ENCODE results near the gene CRACR2A. TPM values are rescaled to one million over a fixed set of nuclear protein-coding genes. Genes with fewer than 3 reads are reported as not detected.

The CRACR2A gene
- total and polyA plus RNA-seq, 5 donors from 2014 or later, result 8.2 to 42.9 (median 12.0) TPM

DNA sequence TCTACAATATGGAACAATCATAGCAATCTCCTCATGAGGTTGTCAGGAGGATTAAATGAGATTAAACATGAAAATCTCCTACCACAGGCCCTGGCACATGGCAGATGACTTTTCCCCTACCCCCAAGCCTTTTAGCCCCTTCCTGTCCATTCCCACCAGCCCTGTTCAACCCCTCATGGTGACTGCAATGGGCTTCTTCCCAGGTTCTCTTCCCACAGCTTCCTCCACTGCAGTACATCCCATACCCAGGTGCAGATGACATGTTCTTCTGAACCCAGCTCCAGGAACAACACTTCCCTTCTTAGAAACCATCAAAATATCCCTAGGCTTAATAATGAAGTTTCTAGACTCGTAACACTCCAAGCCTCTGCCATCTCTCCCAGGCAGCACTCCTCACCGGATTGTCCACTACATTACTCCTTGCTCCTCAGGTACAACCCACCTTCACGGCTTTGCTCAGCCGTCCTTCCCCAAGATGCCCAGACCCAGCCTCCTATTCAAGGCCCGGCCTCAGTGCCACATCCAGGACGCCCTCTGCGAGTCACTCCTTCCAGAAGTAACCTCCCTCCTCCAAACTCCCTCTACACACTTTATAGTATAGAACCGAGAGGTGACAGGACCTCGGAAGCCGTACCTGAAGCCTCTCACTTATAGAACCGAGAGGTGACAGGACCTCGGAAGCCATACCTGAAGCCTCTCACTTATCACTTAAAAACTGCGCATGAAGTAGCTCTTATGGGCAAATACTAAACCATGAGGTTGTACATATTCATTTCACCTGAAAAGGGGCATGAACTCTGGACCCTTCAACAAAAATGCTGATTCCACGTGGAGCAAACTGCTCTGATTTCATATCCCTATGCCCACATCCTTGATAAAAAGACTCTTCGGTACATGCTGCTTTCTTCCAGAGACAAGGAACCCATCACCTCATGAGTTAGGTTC is 1.5 kb downstream of the CRACR2A start:
- H3K4me1 ChIP-seq (ENCODE audit: control insufficient read depth, insufficient read depth, low read length, poor library complexity, severe bottlenecking), result peaks cover 66% of the 10 kb centered on the region
- H3K27ac ChIP-seq (ENCODE audit: insufficient read depth, low read length, poor library complexity, severe bottlenecking), result peak overlapping the region; percentile 93
- peaks cover 0 to 4% (median 0%) of the 10 kb centered on the region in 7 donors for H3K9me3 Mint-ChIP-seq
- no peaks in the 10 kb centered on the region for H3K27me3 Mint-ChIP-seq
- no peaks in the 10 kb centered on the region for H3K9me3 ChIP-seq (ENCODE audit: control insufficient read depth in 2 of 2, low read length in 2 of 2)
- H3K4me3 Mint-ChIP-seq, result peak overlapping the region; percentile 64 to 95 (median 90)
- H3K4me1 Mint-ChIP-seq, result peaks cover 27 to 75% (median 51%) of the 10 kb centered on the region in 4 donors
- DNase-seq (peak in 1 of 3 donors; percentile 16), ATAC-seq (ENCODE audit: low read depth in 2 of 2) (no peak)
- H3K27ac Mint-ChIP-seq, result peak overlapping the region; percentile 94 to 100 (median 98)
- H3K27me3 ChIP-seq (ENCODE audit: control insufficient read depth, insufficient read depth, low read length), result no peaks in the 10 kb centered on the region
- peaks cover 6% of the 10 kb centered on the region for H3K36me3 ChIP-seq (ENCODE audit: control insufficient read depth, insufficient read depth, low read length)
- H3K36me3 Mint-ChIP-seq, result peaks cover 6% of the 10 kb centered on the region
- H3K4me3 ChIP-seq (ENCODE audit: low read depth, low read length), result peak overlapping the region; percentile 91

DNA sequence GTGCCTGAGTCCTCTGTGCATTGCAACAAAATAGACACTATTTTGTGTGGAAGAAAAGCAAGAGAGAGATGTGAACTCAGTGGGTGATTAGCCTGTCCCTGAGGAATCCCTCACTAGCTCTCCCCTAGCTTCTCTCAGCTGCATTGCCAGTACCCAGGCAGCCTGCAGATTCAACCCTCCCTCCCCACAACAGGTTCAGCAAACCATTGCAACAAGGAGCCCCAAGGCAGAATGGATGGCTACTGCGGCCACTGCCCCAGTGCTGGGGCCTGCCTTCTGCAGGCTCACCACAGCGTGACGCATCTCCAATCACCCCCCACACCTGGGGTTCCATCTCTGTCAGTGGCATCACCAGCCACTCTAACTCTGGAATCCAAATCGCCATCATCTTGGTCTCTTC is 2.3 kb downstream of the CRACR2A start:
- peak overlapping the region in 3 of 4 donors; percentile 64 to 95 (median 92) for H3K4me3 Mint-ChIP-seq
- Histone ChIP-seq H3K27me3 (ENCODE audit: control insufficient read depth, insufficient read depth, low read length) (no peaks in the 10 kb centered on the region), H3K4me1 (ENCODE audit: control insufficient read depth, insufficient read depth, low read length, poor library complexity, severe bottlenecking) (peaks cover 68% of the 10 kb centered on the region), H3K4me3 (ENCODE audit: low read depth, low read length) (no peak overlapping the region), H3K9me3 (ENCODE audit: control insufficient read depth in 2 of 2, low read length in 2 of 2) (no peaks in the 10 kb centered on the region), H3K27ac (ENCODE audit: insufficient read depth, low read length, poor library complexity, severe bottlenecking) (no peak overlapping the region), H3K36me3 (ENCODE audit: control insufficient read depth, insufficient read depth, low read length) (peaks cover 12% of the 10 kb centered on the region)
- H3K27me3 Mint-ChIP-seq, result no peaks in the 10 kb centered on the region
- H3K36me3 Mint-ChIP-seq, result peaks cover 10% of the 10 kb centered on the region
- peak overlapping the region; percentile 94 to 100 (median 98) for H3K27ac Mint-ChIP-seq
- no peak for ATAC-seq (ENCODE audit: low read depth in 2 of 2)
- peaks cover 27 to 80% (median 53%) of the 10 kb centered on the region in 4 donors for H3K4me1 Mint-ChIP-seq
- no peak for DNase-seq
- H3K9me3 Mint-ChIP-seq, result peaks cover 0 to 5% (median 0%) of the 10 kb centered on the region in 7 donors

DNA sequence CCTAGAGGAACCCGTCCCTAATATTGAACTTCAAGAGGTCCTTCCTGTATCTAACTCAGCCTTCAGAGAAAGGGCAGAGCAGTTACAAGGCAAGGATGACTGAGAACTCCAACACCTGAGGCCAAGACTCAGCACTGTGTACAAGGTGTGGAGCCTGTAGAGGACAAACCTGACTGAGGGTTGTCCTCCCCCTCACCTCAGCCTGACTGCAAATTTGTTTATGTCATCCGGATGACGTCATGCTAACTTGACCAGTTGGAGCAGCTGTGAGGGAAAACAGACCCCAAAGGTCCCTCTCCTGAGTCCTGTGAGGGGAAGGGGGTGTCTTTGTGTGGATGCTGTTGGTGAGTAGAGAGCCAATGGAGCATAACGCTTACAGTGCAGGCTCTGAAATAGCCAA is 4.3 kb downstream of the CRACR2A start:
- Mint-ChIP-seq H3K9me3 (peaks cover 0 to 5% (median 0%) of the 10 kb centered on the region in 7 donors), H3K4me3 (peak overlapping the region in 2 of 4 donors; percentile 44 to 81), H3K4me1 (peaks cover 31 to 82% (median 53%) of the 10 kb centered on the region in 4 donors), H3K36me3 (peaks cover 26% of the 10 kb centered on the region), H3K27me3 (no peaks in the 10 kb centered on the region), H3K27ac (peak overlapping the region in 1 of 3 donors; percentile 56)
- H3K36me3 ChIP-seq (ENCODE audit: control insufficient read depth, insufficient read depth, low read length), result peaks cover 13% of the 10 kb centered on the region
- H3K9me3 ChIP-seq (ENCODE audit: control insufficient read depth in 2 of 2, low read length in 2 of 2), result no peaks in the 10 kb centered on the region
- no peaks in the 10 kb centered on the region for H3K27me3 ChIP-seq (ENCODE audit: control insufficient read depth, insufficient read depth, low read length)
- peaks cover 57% of the 10 kb centered on the region for H3K4me1 ChIP-seq (ENCODE audit: control insufficient read depth, insufficient read depth, low read length, poor library complexity, severe bottlenecking)
- ATAC-seq (ENCODE audit: low read depth in 2 of 2), result no peak
- no peak overlapping the region for H3K4me3 ChIP-seq (ENCODE audit: low read depth, low read length)
- DNase-seq, result no peak
- no peak overlapping the region for H3K27ac ChIP-seq (ENCODE audit: insufficient read depth, low read length, poor library complexity, severe bottlenecking)

- Histone ChIP-seq H3K9me3 (ENCODE audit: control insufficient read depth in 2 of 2, low read length in 2 of 2) (no peaks in the 10 kb centered on the region), H3K4me1 (ENCODE audit: control insufficient read depth, insufficient read depth, low read length, poor library complexity, severe bottlenecking) (peaks cover 52% of the 10 kb centered on the region), H3K4me3 (ENCODE audit: low read depth, low read length) (no peak overlapping the region), H3K36me3 (ENCODE audit: control insufficient read depth, insufficient read depth, low read length) (peaks cover 14% of the 10 kb centered on the region), H3K27me3 (ENCODE audit: control insufficient read depth, insufficient read depth, low read length) (no peaks in the 10 kb centered on the region), H3K27ac (ENCODE audit: insufficient read depth, low read length, poor library complexity, severe bottlenecking) (peak overlapping the region; percentile 51)
- Mint-ChIP-seq H3K27me3 (no peaks in the 10 kb centered on the region), H3K9me3 (peaks cover 0 to 5% (median 0%) of the 10 kb centered on the region in 7 donors), H3K4me3 (peak overlapping the region in 3 of 4 donors; percentile 8 to 46 (median 31)), H3K4me1 (peaks cover 28 to 81% (median 50%) of the 10 kb centered on the region in 4 donors), H3K36me3 (peaks cover 28% of the 10 kb centered on the region), H3K27ac (peak overlapping the region; percentile 56 to 74 (median 65))
- no peak for ATAC-seq (ENCODE audit: low read depth in 2 of 2)
- DNase-seq, result no peak
Measured at GRCh38 chr12:3747976-3748619, 4.8 kb downstream of the CRACR2A start.

GRCh38 chr12:3747543-3747942 is 5.4 kb downstream of the CRACR2A start:
- H3K27me3 Mint-ChIP-seq, result no peaks in the 10 kb centered on the region
- peaks cover 18% of the 10 kb centered on the region for H3K36me3 ChIP-seq (ENCODE audit: control insufficient read depth, insufficient read depth, low read length)
- peaks cover 0 to 5% (median 0%) of the 10 kb centered on the region in 7 donors for H3K9me3 Mint-ChIP-seq
- H3K4me3 Mint-ChIP-seq, result peak overlapping the region in 3 of 4 donors; percentile 38 to 52 (median 50)
- peak overlapping the region; percentile 42 for H3K4me3 ChIP-seq (ENCODE audit: low read depth, low read length)
- peaks cover 49% of the 10 kb centered on the region for H3K4me1 ChIP-seq (ENCODE audit: control insufficient read depth, insufficient read depth, low read length, poor library complexity, severe bottlenecking)
- H3K9me3 ChIP-seq (ENCODE audit: control insufficient read depth in 2 of 2, low read length in 2 of 2), result no peaks in the 10 kb centered on the region
- DNase-seq, result peak in 1 of 3 donors; percentile 35
- peaks cover 28 to 83% (median 50%) of the 10 kb centered on the region in 4 donors for H3K4me1 Mint-ChIP-seq
- peak overlapping the region; percentile 51 for H3K27ac ChIP-seq (ENCODE audit: insufficient read depth, low read length, poor library complexity, severe bottlenecking)
- peak overlapping the region; percentile 27 to 56 (median 38) for H3K27ac Mint-ChIP-seq
- peaks cover 30% of the 10 kb centered on the region for H3K36me3 Mint-ChIP-seq
- no peaks in the 10 kb centered on the region for H3K27me3 ChIP-seq (ENCODE audit: control insufficient read depth, insufficient read depth, low read length)
- ATAC-seq (ENCODE audit: low read depth in 2 of 2), result peak in 1 of 2 donors; percentile 3

DNA sequence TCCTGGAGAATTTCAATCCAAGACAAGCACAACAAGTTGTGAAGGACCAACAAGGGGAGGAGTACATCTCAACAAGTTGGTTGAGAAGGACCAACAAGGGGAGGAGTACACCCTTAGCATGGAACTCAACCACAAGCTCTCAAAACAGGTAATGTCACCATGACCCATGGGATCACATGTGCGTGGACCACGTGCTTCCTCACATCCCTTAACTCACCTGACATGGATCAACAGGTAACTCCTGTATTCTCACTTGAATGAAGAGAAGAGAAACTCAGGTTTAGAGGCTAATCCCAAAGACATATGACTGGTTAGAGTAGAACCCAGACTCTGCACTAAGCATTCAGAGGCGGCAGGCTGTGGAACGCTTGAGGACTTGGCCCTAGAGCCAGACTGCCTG is 6.2 kb downstream of the CRACR2A start:
- no peak for DNase-seq
- Mint-ChIP-seq H3K27me3 (no peaks in the 10 kb centered on the region), H3K4me1 (peaks cover 25 to 75% (median 50%) of the 10 kb centered on the region in 4 donors), H3K36me3 (peaks cover 30% of the 10 kb centered on the region), H3K9me3 (peaks cover 0 to 5% (median 0%) of the 10 kb centered on the region in 7 donors), H3K4me3 (peak overlapping the region in 1 of 4 donors; percentile 52), H3K27ac (peak overlapping the region in 2 of 3 donors; percentile 20 to 63)
- Histone ChIP-seq H3K4me3 (ENCODE audit: low read depth, low read length) (no peak overlapping the region), H3K27me3 (ENCODE audit: control insufficient read depth, insufficient read depth, low read length) (no peaks in the 10 kb centered on the region), H3K4me1 (ENCODE audit: control insufficient read depth, insufficient read depth, low read length, poor library complexity, severe bottlenecking) (peaks cover 41% of the 10 kb centered on the region), H3K36me3 (ENCODE audit: control insufficient read depth, insufficient read depth, low read length) (peaks cover 25% of the 10 kb centered on the region), H3K9me3 (ENCODE audit: control insufficient read depth in 2 of 2, low read length in 2 of 2) (no peaks in the 10 kb centered on the region), H3K27ac (ENCODE audit: insufficient read depth, low read length, poor library complexity, severe bottlenecking) (no peak overlapping the region)
- no peak for ATAC-seq (ENCODE audit: low read depth in 2 of 2)

DNA sequence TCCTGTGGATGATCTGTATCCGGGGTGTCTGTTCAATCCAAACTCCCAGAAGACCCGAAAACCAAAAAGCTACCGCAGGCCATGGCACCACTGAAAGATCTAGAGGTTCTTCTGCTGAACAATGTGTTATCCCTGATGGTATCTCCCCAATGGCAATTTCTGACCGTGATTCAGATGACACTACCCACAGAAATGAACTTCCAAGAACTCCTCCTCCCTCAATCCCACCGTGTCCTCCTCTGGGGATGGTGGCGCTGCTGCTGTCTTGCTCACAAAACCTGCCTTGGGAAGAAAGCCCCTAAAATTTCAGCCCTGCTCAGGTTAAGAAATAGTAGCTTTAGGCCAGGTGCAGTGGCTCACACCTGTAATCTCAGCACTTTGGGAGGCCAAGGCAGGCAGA is 7.8 kb downstream of the CRACR2A start:
- peaks cover 30% of the 10 kb centered on the region for H3K36me3 Mint-ChIP-seq
- H3K27me3 Mint-ChIP-seq, result no peaks in the 10 kb centered on the region
- peak overlapping the region in 1 of 3 donors; percentile 49 for H3K27ac Mint-ChIP-seq
- no peak overlapping the region for H3K4me3 ChIP-seq (ENCODE audit: low read depth, low read length)
- no peaks in the 10 kb centered on the region for H3K9me3 ChIP-seq (ENCODE audit: control insufficient read depth in 2 of 2, low read length in 2 of 2)
- ATAC-seq (ENCODE audit: low read depth in 2 of 2) (no peak), DNase-seq (no peak)
- H3K27ac ChIP-seq (ENCODE audit: insufficient read depth, low read length, poor library complexity, severe bottlenecking), result no peak overlapping the region
- H3K4me1 ChIP-seq (ENCODE audit: control insufficient read depth, insufficient read depth, low read length, poor library complexity, severe bottlenecking), result peaks cover 28% of the 10 kb centered on the region
- H3K4me1 Mint-ChIP-seq, result peaks cover 18 to 61% (median 39%) of the 10 kb centered on the region in 4 donors
- no peak overlapping the region for H3K4me3 Mint-ChIP-seq
- H3K9me3 Mint-ChIP-seq, result peaks cover 0 to 5% (median 0%) of the 10 kb centered on the region in 7 donors
- peaks cover 30% of the 10 kb centered on the region for H3K36me3 ChIP-seq (ENCODE audit: control insufficient read depth, insufficient read depth, low read length)
- H3K27me3 ChIP-seq (ENCODE audit: control insufficient read depth, insufficient read depth, low read length), result no peaks in the 10 kb centered on the region

Measured in CD4-positive, CD25-positive, alpha-beta regulatory T cell (primary cell).